RWPE2 (cell line): ENCODE data around the gene RMDN2.

ENCODE experiments used
- ATAC-seq: fragments of 200-7000 bp; cut with Tn5 transposase; 3 replicates; pipeline ENCODE4 v1.9.1; 2021; ENCODE audit warnings: low read depth
- DNase-seq: peaks from one replicate; pipeline ENCODE4 v3.0.0-alpha.2; 2020; ENCODE audit warnings: low spot score
- H3K27ac ChIP-seq: fragments of 450-650 bp; 2 replicates; pipeline ENCODE4 v1.5.1; 2017; ENCODE audit warnings: mild to moderate bottlenecking; ENCODE audit not compliant: poor library complexity, severe bottlenecking
- H3K27me3 ChIP-seq: fragments of 250-450 bp; sonication (Bioruptor Pico); 2 replicates; pipeline ENCODE4 v1.5.1; 2021; ENCODE audit warnings: mild to moderate bottlenecking, moderate library complexity; ENCODE audit not compliant: insufficient read depth, poor library complexity, severe bottlenecking
- H3K36me3 ChIP-seq: fragments of 250-450 bp; sonication (Bioruptor Pico); 2 replicates; pipeline ENCODE4 v1.5.1; 2020; ENCODE audit warnings: low read depth, mild to moderate bottlenecking, moderate library complexity
- H3K4me1 ChIP-seq: fragments of 250-450 bp; sonication (Bioruptor Pico); 2 replicates; pipeline ENCODE4 v1.5.1; 2021; ENCODE audit warnings: mild to moderate bottlenecking, moderate library complexity; ENCODE audit not compliant: insufficient read depth, poor library complexity, severe bottlenecking
- H3K4me3 ChIP-seq: fragments of 250-450 bp; sonication (Bioruptor Pico); 2 replicates; pipeline ENCODE4 v1.5.1; 2021; ENCODE audit warnings: mild to moderate bottlenecking, moderate library complexity; ENCODE audit not compliant: severe bottlenecking
- H3K9me3 ChIP-seq: fragments of 250-450 bp; sonication (Bioruptor Pico); 2 replicates; pipeline ENCODE4 v1.5.1; 2021; ENCODE audit warnings: mild to moderate bottlenecking, moderate library complexity; ENCODE audit not compliant: severe bottlenecking
- CTCF ChIP-seq: fragments of 450-650 bp; IDR thresholded peaks from one replicate; pipeline ENCODE4 v1.5.1; 2017; ENCODE audit warnings: mild to moderate bottlenecking, moderate library complexity; ENCODE audit not compliant: poor library complexity, severe bottlenecking

Gene RMDN2

GRCh38 chr2:37976411-37976810 is 51.3 kb downstream of the RMDN2 start:
- Histone ChIP-seq H3K4me3 (no peak overlapping the region), H3K36me3 (no peaks in the 10 kb centered on the region), H3K9me3 (no peaks in the 10 kb centered on the region), H3K4me1 (no peaks in the 10 kb centered on the region), H3K27me3 (peaks cover 5% of the 10 kb centered on the region), H3K27ac (no peak overlapping the region)
- DNase-seq (no peak), ATAC-seq (no peak)
- no peak for TF ChIP-seq CTCF

- Histone ChIP-seq H3K4me1 (peaks cover 5% of the 10 kb centered on the region), H3K27ac (no peak overlapping the region), H3K4me3 (no peak overlapping the region), H3K27me3 (no peaks in the 10 kb centered on the region), H3K36me3 (no peaks in the 10 kb centered on the region), H3K9me3 (no peaks in the 10 kb centered on the region)
- peak; percentile 88 for TF ChIP-seq CTCF
- ATAC-seq (no peak), DNase-seq (no peak)
Measured at GRCh38 chr2:37982147-37982582, 57.1 kb downstream of the RMDN2 start.

- no peak overlapping the region for H3K4me3 ChIP-seq
- no peak for ATAC-seq
Measured at GRCh38 chr2:37982847-37983246, 57.8 kb downstream of the RMDN2 start.

GRCh38 chr2:37983719-37984118 is 58.6 kb downstream of the RMDN2 start:
- H3K4me3 ChIP-seq, result no peak overlapping the region
- no peaks in the 10 kb centered on the region for H3K36me3 ChIP-seq
- no peaks in the 10 kb centered on the region for H3K27me3 ChIP-seq
- TF ChIP-seq CTCF, result no peak
- no peak overlapping the region for H3K27ac ChIP-seq
- H3K9me3 ChIP-seq, result no peaks in the 10 kb centered on the region
- peaks cover 5% of the 10 kb centered on the region for H3K4me1 ChIP-seq
- ATAC-seq (no peak), DNase-seq (no peak)

More at GRCh38 chr2:37982847-37983246, 57.8 kb downstream of the RMDN2 start:
- Histone ChIP-seq H3K27me3 (no peaks in the 10 kb centered on the region), H3K27ac (no peak overlapping the region), H3K9me3 (no peaks in the 10 kb centered on the region), H3K36me3 (no peaks in the 10 kb centered on the region), H3K4me1 (peaks cover 5% of the 10 kb centered on the region)
- no peak for DNase-seq
- TF ChIP-seq CTCF, result no peak

GRCh38 chr2:37984176-37984575 is 59.1 kb downstream of the RMDN2 start:
- Histone ChIP-seq H3K4me1 (peaks cover 5% of the 10 kb centered on the region), H3K4me3 (no peak overlapping the region), H3K27ac (no peak overlapping the region), H3K9me3 (no peaks in the 10 kb centered on the region), H3K36me3 (no peaks in the 10 kb centered on the region), H3K27me3 (no peaks in the 10 kb centered on the region)
- no peak for DNase-seq
- ATAC-seq, result no peak
- no peak for TF ChIP-seq CTCF
